ENCODE measurements around the gene USO1. TPM values are rescaled to one million over a fixed set of nuclear protein-coding genes. Genes with fewer than 3 reads are reported as not detected.

The USO1 gene
- total RNA-seq, 4 donors from 2014 or later: 52.9 to 59.1 (median 57.6) TPM

- TF ChIP-seq POLR2A (IDR thresholded peaks at IDR 0.05) (no peak), CTCF (IDR thresholded peaks at IDR 0.05) (no peak)
- intact Hi-C loops (cut with DNase I; ENCODE audit: low total_unique reads): no loop called here
- no peak overlapping the region for H3K4me3 ChIP-seq (ENCODE audit: low read depth, poor library complexity, severe bottlenecking)
- DNase-seq (ENCODE audit: low spot score in 2 of 2): no peak
- WGBS, 2 donors: 57 to 58% methylated on average over 3 of the region's 3 CpGs
Observed at GRCh38 chr4:75726577-75726976, 2.2 kb downstream of the USO1 start.

- intact Hi-C loops (cut with DNase I; ENCODE audit: low total_unique reads): no loop called here
- no peak overlapping the region for H3K4me3 ChIP-seq (ENCODE audit: low read depth, poor library complexity, severe bottlenecking)
- WGBS, 2 donors: 87 to 93% methylated on average over 1 of the region's 1 CpG
Observed at GRCh38 chr4:75727073-75727472, 2.7 kb downstream of the USO1 start.

GRCh38 chr4:75729836-75730235 is 5.5 kb downstream of the USO1 start:
- intact Hi-C loops (cut with DNase I; ENCODE audit: low total_unique reads): no loop called here
- no peak for DNase-seq (ENCODE audit: low spot score in 2 of 2)
- TF ChIP-seq CTCF (IDR thresholded peaks at IDR 0.05) (no peak), POLR2A (IDR thresholded peaks at IDR 0.05) (no peak)
- H3K4me3 ChIP-seq (ENCODE audit: low read depth, poor library complexity, severe bottlenecking): no peak overlapping the region
- WGBS, 2 donors: 61 to 62% methylated on average over 3 of the region's 3 CpGs

More at GRCh38 chr4:75727073-75727472, 2.7 kb downstream of the USO1 start:
- TF ChIP-seq CTCF (IDR thresholded peaks at IDR 0.05) (no peak), POLR2A (IDR thresholded peaks at IDR 0.05) (no peak)
- no peak for DNase-seq (ENCODE audit: low spot score in 2 of 2)

- no peak for DNase-seq (ENCODE audit: low spot score in 2 of 2)
- no peak for TF ChIP-seq POLR2A (IDR thresholded peaks at IDR 0.05)
- TF ChIP-seq CTCF (IDR thresholded peaks at IDR 0.05): no peak
- no peak overlapping the region for H3K4me3 ChIP-seq (ENCODE audit: low read depth, poor library complexity, severe bottlenecking)
- intact Hi-C loops (cut with DNase I; ENCODE audit: low total_unique reads): no loop called here
Observed at GRCh38 chr4:75733369-75733768, 9.0 kb downstream of the USO1 start.

GRCh38 chr4:75735525-75735924 is 11.1 kb downstream of the USO1 start:
- WGBS, 2 donors: 94 to 97% methylated on average over 2 of the region's 2 CpGs
- intact Hi-C loops (cut with DNase I; ENCODE audit: low total_unique reads): no loop called here
- no peak for DNase-seq (ENCODE audit: low spot score in 2 of 2)
- no peak overlapping the region for H3K4me3 ChIP-seq (ENCODE audit: low read depth, poor library complexity, severe bottlenecking)
- no peak for TF ChIP-seq POLR2A (IDR thresholded peaks at IDR 0.05)
- no peak for TF ChIP-seq CTCF (IDR thresholded peaks at IDR 0.05)

- WGBS, 2 donors: 52 to 55% methylated on average over 2 of the region's 2 CpGs
- intact Hi-C loops (cut with DNase I; ENCODE audit: low total_unique reads): no loop called here
- TF ChIP-seq POLR2A (IDR thresholded peaks at IDR 0.05) (no peak), CTCF (IDR thresholded peaks at IDR 0.05) (no peak)
Observed at GRCh38 chr4:75736862-75737261, 12.5 kb downstream of the USO1 start.

More at GRCh38 chr4:75736862-75737261, 12.5 kb downstream of the USO1 start:
- H3K4me3 ChIP-seq (ENCODE audit: low read depth, poor library complexity, severe bottlenecking): no peak overlapping the region
- no peak for DNase-seq (ENCODE audit: low spot score in 2 of 2)
